Measurements from ENCODE around the gene SETD7. TPM values are rescaled to one million over a fixed set of nuclear protein-coding genes. Genes with fewer than 3 reads are reported as not detected.
"Not testable (repeated sequence)": the region's sequence is repeated elsewhere in the genome, so short reads cannot be mapped to it uniquely, and the experiment has no call there.

SETD7 gene
- polyA plus RNA-seq, 3 donors = 12.7 to 13.0 (median 12.9) TPM

GRCh38 chr4:139492429-139492828, 63.6 kb downstream of the SETD7 start:
- no peak for DNase-seq (ENCODE audit: extremely low read depth in 1 of 11, low read depth in 9 of 11, low spot score in 4 of 11)

GRCh38 chr4:139489638-139490037, 66.4 kb downstream of the SETD7 start:
- no peak for DNase-seq (ENCODE audit: extremely low read depth in 1 of 11, low read depth in 9 of 11, low spot score in 4 of 11)

DNA sequence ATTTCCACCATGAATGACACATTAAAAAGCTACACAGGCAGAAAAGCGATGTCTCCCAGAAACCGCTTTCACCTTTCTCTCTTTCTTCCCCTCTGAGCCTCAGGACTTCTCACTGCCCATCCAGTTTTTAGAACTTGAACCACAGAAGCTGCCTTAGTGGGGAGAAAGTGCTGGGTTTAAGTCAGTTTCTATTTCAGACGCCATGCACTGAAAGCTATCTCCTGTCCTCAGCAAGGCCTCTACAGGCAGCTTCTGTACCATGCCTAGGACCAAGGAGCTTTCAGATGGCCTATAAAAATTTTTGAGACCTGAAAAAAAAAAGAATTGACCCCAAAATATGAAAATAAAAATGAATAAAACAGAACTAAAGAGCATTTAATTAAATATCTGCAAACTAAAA, 67.6 kb downstream of the SETD7 start:
- no peak for DNase-seq (ENCODE audit: extremely low read depth in 1 of 11, low read depth in 9 of 11, low spot score in 4 of 11)

DNA sequence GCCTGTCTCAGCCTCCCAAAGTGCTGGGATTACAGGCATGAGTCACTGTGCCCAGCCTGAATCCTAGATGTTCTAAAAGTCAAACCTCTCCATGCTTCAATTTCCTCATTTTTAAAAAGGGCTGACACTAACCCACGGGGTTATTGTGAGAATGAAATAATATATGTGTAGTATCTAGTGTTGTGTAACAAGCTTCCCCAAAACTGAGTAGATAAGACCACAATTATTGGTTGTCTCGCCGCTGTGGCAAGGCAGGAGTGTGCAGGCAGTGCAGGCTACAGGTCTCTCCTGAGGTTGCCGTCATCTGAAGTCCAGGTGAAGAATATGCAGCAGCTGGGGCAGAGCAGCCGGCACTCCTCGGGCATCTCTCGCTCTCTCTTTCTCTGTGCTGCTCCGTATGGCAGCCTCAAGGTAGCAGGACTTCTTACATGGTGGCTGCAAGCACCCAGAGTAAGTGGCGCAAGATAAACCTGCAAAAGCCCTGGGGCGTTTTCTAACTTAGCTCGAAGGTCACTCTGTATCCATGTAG, 71.2 kb downstream of the SETD7 start:
- no peak for DNase-seq (ENCODE audit: extremely low read depth in 1 of 11, low read depth in 9 of 11, low spot score in 4 of 11)

DNA sequence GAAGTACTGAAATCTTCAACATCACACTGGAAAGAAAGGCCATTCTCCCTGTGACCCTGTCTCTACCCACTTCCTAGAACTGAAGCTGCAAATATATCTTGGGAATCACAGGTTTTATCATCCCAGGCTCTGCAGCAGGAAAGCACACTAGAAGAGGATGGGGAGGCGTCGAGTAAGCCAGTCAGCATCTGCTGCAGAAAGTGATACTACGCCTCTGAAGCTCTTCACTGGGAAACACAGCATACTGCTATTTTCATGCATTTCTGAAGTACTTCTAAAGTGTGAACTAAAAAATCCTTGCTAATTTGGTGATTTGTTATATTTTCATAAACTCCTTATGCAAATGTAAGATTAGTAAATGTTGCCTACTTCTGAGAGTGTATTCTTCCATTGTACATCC, 73.0 kb downstream of the SETD7 start:
- DNase-seq (ENCODE audit: extremely low read depth in 1 of 11, low read depth in 9 of 11, low spot score in 4 of 11) = no peak

GRCh38 chr4:139481465-139481864, 74.6 kb downstream of the SETD7 start:
- DNase-seq (ENCODE audit: extremely low read depth in 1 of 11, low read depth in 9 of 11, low spot score in 4 of 11) = no peak

DNA sequence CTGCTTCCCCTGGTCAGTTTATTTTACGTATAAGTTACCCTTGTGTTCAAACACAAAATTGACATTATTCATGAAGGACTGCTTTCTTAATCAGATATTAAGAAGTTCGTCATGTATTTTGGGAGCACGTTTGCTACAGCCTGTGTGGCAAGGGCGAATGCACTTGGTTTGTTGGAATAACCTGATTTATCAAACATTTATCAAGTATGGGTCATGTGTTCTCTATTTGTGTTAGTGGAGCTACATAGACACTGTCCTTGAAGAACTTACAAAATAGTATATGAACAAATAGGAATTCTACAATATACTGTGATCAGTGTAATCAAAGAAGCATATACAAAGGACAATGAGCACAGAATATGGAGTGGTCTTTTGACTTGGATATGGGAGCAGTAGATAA, 79.7 kb downstream of the SETD7 start:
- DNase-seq (ENCODE audit: extremely low read depth in 1 of 11, low read depth in 9 of 11, low spot score in 4 of 11) = no peak

- DNase-seq (ENCODE audit: extremely low read depth in 1 of 11, low read depth in 9 of 11, low spot score in 4 of 11) = no peak
Observed at GRCh38 chr4:139472852-139473251, 83.2 kb downstream of the SETD7 start.

- DNase-seq (ENCODE audit: extremely low read depth in 1 of 11, low read depth in 9 of 11, low spot score in 4 of 11) = no peak
Observed at GRCh38 chr4:139470997-139471665, 84.9 kb downstream of the SETD7 start.

DNA sequence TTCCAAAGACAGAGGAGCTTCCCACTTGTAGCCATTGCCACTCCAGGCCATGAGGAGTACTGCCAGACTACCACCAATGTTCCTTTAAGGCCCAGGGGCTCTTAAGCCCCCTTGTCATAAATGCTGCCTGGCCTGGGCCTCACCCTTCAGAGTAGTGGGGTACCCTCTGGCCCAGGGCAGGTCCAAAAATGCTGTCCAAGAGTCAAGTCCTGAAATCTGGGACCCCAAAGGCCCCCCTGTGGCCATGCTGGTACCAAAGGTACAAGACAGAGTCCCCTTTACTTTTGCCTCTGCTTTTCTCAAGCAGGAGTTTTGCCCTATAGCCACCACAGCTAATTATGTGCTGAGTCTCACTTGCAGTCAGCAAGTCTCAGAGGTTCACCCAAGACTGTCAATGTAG, 85.7 kb downstream of the SETD7 start:
- DNase-seq (ENCODE audit: extremely low read depth in 1 of 11, low read depth in 9 of 11, low spot score in 4 of 11) = no peak

DNA sequence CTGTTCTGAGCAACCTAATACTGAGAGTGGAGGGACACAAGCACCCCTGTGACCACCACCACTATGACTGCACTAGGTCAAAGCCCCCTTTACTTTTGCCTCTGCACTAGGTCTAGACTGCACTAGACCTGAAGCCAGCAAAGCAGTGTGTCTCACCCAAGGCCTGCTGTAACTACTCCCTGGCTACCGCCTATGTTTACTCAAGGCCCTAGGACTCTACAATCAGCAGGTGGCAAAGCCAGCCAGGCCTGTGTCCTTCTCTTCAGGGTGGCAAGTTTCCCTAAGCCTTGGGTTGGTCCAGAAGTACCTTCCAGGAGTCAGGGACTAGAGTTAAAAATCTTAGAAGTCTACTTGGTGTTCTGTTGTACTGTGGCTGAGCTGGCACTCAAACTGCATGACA, 86.2 kb downstream of the SETD7 start:
- no peak for DNase-seq (ENCODE audit: extremely low read depth in 1 of 11, low read depth in 9 of 11, low spot score in 4 of 11)

DNA sequence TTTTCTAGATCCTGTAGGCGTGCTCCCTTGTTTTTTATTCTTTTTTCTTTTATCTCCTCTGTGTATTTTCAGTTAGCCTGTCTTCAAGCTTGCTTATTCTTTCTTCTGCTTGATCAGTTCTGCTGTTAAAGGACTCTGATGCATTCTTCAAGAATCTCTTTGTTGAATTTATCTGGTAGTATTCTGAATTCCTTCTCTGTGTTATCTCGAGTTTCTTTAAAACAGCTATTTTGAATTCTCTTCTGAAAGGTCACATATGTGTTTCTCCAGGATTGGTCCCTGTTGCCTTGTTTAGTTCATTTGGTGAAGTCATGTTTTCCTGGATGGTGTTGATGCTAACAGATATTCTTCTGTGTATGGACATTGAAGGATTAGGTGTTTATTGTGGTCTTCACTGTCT, 86.8 kb downstream of the SETD7 start:
- no peak for DNase-seq (ENCODE audit: extremely low read depth in 1 of 11, low read depth in 9 of 11, low spot score in 4 of 11)

- not testable (repeated sequence) for DNase-seq (ENCODE audit: extremely low read depth in 1 of 11, low read depth in 9 of 11, low spot score in 4 of 11)
Observed at GRCh38 chr4:139468756-139469155, 87.3 kb downstream of the SETD7 start.

DNA sequence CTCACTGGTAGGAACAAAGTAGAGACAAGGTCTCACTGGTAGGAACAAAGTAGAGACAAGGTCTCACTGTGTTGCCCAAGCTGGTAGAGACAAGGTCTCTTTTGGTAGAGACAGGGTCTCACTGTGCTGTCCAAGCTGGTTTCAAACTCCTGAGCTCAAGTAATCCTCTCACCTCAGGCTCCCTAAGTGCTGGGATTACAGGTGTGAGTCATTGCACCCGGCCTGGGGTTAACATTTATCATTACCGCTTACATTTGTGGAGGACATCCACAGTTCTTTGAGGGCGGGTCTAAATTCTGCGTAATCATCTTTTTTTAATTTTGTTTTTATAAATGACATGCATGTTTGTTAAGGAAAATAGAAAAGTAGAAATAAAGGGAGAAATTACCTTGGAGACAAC, 90.1 kb downstream of the SETD7 start:
- DNase-seq (ENCODE audit: extremely low read depth in 1 of 11, low read depth in 9 of 11, low spot score in 4 of 11) = no peak

DNA sequence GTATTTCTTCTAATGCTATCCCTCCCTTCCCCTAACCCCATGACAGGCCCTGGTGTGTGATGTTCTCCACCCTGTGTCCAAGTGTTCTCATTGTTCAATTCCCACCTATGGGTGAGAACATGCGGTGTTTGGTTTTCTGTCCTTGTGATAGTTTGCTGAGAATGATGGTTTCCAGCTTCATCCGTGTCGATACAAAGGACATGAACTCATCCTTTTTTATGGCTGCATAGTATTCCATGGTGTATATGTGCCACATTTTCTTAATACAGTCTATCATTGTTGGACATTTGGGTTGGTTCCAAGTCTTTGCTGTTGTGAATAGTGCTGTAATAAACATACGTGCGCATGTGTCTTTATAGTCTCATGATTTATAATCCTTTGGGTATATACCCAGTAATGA, 91.5 kb downstream of the SETD7 start:
- not testable (repeated sequence) for DNase-seq (ENCODE audit: extremely low read depth in 1 of 11, low read depth in 9 of 11, low spot score in 4 of 11)

DNA sequence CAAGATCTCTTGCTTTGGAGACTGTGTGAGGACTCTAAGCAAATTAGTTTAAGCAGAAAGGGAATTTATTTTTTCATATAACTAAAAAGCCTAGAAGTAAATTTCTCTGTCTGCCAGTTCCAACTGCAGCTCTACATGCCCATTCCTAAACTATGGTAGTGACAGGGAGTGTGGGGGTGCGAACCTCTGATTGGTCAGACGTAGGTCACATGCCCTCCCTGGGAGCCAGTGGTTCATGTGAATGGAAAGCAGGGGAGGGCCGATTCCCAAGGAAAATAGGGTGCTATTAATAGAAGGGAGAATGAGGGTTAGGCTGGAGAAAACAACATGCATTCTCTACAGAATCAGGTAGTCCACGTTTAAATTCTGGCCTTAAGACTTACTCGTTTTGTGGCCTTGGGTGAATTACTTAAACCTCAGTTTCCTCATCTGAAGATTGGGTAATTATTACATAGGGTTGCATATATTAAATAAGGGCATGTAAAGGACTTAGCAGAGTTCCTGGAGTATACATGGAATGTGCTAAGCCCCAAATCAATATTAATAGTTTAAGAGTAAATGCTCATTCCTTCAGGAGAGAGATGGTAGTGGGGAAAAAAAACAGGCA, 94.9 kb downstream of the SETD7 start:
- no peak for DNase-seq (ENCODE audit: extremely low read depth in 1 of 11, low read depth in 9 of 11, low spot score in 4 of 11)

- no peak for DNase-seq (ENCODE audit: extremely low read depth in 1 of 11, low read depth in 9 of 11, low spot score in 4 of 11)
Observed at GRCh38 chr4:139460565-139460964, 95.5 kb downstream of the SETD7 start.

GRCh38 chr4:139458999-139459398, 97.0 kb downstream of the SETD7 start:
- DNase-seq (ENCODE audit: extremely low read depth in 1 of 11, low read depth in 9 of 11, low spot score in 4 of 11) = no peak

DNA sequence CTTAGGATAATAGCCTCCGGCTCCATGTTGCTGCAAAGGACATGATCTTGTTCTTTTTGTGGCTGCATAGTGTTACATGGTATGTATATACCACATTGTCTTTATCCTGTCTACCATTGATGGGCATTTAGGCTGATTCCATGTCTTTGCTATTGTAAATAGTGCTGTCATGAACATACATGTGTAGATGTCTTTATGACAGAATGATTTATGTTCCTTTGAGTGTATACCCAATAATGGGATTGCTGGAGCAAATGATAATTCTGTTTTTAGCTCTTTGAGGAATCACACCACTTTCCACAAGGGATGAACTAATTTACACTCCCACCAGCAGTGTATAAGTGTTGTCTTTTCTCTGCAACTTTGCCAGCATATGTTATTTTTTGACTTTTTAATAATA, 97.5 kb downstream of the SETD7 start:
- DNase-seq (ENCODE audit: extremely low read depth in 1 of 11, low read depth in 9 of 11, low spot score in 4 of 11) = no peak

- DNase-seq (ENCODE audit: extremely low read depth in 1 of 11, low read depth in 9 of 11, low spot score in 4 of 11) = no peak
Observed at GRCh38 chr4:139457318-139457717, 98.7 kb downstream of the SETD7 start.

- DNase-seq (ENCODE audit: extremely low read depth in 1 of 11, low read depth in 9 of 11, low spot score in 4 of 11) = no peak
Observed at GRCh38 chr4:139455126-139455538, 100.9 kb downstream of the SETD7 start.

Measured in renal cortex interstitium (tissue), 11 donors.